D721Med (cell line): ENCODE results near the gene DGKD.
"Not testable (repeated sequence)": the region's sequence is repeated elsewhere in the genome, so short reads cannot be mapped to it uniquely, and the experiment has no call there.

Experiments used
- DNase-seq: peaks from one replicate; pipeline ENCODE4 v3.0.0; 2011; ENCODE audit warnings: low spot score; ENCODE audit not compliant: insufficient read length
- FAIRE-seq: peaks from 2 replicates; lab custom pipeline; 2011; peaks lifted over from hg19 to GRCh38; lab: Jason Lieb, UNC
- TF ChIP-seq, protein P1 (sequence below): IDR thresholded peaks from 2 replicates; pipeline ENCODE4 v1.5.1; 2012; ENCODE audit warnings: mild to moderate bottlenecking, control low read depth; ENCODE audit not compliant: insufficient read depth; ENCODE audit errors: missing control alignments

DGKD gene

DNA sequence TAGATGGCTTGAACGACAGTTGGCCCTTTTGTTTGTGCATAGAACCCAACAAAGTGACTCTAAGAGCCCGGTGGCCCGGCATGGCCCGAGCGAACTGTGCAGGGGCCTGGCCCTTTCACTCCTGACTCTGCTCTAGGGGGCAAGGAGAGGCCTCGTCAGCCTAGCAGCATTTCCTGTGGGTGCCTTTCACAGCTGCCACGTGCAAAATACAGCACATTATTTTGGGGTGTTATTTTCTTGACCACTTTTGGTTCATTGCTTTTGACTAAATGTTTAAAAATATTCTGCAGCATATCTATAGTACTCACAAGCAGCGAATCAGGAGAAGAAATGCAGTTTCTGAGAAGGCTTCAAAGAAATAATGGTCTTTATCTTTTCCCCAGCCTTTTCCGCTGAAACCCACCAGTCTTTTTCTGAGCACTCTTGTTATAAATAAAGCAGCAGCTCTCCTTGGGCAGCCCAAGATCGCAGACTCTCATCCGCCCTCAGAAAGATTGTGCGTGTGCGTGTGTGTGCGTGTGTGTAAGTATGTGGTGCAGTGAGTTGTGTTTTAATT lies 31.3 kb downstream of the DGKD start:
- DNase-seq, result no peak
- no peak for FAIRE-seq
- TF ChIP-seq, protein P1, sequence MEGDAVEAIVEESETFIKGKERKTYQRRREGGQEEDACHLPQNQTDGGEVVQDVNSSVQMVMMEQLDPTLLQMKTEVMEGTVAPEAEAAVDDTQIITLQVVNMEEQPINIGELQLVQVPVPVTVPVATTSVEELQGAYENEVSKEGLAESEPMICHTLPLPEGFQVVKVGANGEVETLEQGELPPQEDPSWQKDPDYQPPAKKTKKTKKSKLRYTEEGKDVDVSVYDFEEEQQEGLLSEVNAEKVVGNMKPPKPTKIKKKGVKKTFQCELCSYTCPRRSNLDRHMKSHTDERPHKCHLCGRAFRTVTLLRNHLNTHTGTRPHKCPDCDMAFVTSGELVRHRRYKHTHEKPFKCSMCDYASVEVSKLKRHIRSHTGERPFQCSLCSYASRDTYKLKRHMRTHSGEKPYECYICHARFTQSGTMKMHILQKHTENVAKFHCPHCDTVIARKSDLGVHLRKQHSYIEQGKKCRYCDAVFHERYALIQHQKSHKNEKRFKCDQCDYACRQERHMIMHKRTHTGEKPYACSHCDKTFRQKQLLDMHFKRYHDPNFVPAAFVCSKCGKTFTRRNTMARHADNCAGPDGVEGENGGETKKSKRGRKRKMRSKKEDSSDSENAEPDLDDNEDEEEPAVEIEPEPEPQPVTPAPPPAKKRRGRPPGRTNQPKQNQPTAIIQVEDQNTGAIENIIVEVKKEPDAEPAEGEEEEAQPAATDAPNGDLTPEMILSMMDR, result no peak

DNA sequence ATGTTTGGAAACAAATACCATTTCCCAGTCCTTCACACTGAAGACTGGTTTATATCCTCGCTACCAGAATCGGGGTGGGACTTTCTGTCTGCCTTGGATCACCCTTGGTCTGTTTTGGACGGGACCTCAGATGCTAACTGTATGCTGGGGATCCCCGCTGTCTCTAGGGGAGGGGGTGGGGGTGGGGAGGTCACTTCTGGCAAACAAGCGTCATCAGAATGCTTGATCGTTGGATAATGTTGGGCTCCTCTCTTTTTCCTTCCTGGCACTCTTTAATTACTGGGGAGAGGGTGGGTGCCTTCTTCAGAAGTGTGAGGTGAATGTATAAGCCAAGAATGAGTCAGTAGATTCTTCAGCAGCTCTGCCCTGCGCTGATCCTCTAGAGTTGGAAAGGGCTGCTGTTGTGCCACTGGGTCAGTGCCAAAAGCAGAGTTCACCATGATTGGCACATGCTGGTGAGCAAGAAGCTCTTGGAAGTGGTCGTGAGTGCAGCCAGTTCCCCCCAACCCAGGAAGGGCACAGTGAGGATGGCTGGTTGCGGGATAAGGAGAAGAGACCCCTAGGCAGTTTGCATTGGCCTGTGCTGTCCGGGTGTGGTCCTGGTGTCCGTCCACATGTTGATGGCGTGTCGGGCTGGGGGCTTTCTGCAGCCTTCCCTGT lies 32.2 kb downstream of the DGKD start:
- no peak for DNase-seq
- FAIRE-seq, result no peak
- TF ChIP-seq, protein P1, result no peak

DNA sequence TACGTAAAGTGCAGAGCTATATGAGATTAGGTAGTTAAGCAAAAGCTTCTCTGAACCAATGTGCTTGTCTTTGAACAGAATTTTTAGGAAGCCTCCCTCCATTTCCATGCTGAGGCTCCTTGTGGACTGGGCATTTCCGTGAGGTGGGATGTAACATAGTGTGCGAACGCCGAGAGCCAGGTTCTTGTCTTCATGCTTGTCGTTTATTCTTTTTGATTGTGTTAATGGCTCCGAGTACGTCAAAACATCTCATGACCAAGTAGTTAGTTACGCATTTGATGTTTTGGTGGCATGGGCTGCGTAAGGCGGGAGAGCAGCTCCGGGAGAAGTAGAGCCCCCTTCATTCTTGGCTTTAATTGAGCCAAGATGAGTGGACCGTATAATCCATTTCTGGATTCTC lies 32.9 kb downstream of the DGKD start:
- TF ChIP-seq, protein P1, result no peak
- no peak for FAIRE-seq

DNA sequence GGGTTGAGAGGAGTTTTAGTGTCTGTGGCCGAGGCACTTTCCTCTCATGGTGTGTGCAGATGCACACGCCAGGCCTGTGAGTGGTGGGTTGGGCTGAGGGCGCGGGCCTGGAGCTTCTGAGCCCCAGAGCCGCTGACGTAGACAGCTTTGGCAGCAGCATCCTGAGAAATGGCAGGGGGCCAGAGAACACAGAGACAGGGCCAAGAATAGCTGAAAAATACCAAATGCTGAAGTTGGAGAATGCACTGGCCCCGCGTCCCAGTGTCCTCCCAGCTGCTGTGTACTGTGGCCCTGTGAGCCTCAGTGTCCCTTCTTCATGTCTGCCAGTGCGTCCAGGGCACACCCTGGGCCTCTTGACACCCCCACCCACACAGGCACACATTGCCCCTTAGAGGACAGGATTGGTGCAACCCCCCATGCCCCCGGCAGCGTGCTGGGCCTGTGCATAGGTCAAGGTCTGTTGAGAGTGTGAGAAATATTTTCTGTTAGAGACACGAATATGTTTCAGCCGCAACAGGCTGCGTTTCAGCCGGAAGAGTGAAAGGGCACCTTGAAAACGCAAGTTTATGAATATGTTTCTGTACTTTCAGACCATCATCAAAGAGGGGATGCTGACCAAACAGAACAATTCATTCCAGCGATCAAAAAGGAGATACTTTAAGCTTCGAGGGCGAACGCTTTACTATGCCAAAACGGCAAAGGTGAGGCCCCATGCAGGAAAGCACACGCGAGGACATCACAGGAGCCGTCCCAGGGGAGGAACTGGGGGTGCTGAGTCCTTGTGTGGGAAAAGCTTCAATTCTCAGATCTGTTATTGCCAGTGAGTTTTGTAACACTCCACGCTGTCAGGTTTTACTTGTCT lies 33.6 kb downstream of the DGKD start:
- TF ChIP-seq, protein P1, result no peak
- DNase-seq (no peak), FAIRE-seq (no peak)

More for the DNA sequence above, 32.9 kb downstream of the DGKD start:
- DNase-seq, result no peak

DNA sequence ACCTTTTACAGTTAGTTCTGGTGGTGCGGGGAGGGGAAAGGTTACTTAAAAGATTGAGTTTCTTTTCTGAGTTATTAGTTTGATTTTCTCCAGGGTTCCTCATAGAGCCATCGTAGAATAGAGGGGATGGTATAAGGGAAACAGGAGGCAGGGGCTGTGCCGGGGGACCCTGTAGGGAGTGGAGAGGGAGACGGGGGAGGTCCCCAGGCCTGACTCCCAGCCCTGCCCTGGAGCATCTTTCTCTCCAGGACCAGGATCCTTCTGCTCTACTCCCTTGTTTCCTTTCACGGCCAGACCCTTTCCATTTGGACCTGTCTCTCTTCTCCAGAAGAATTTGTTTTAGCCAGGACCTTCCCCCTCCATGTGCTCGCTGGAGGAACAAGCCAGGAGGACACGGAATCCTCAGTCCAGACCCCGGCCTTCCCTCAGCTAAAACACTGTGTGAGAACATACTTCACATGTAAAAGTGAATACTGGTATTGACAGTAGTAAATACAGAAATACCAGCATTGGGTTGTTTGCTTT lies 35.4 kb downstream of the DGKD start:
- FAIRE-seq (no peak), DNase-seq (no peak)
- TF ChIP-seq, protein P1, result no peak

DNA sequence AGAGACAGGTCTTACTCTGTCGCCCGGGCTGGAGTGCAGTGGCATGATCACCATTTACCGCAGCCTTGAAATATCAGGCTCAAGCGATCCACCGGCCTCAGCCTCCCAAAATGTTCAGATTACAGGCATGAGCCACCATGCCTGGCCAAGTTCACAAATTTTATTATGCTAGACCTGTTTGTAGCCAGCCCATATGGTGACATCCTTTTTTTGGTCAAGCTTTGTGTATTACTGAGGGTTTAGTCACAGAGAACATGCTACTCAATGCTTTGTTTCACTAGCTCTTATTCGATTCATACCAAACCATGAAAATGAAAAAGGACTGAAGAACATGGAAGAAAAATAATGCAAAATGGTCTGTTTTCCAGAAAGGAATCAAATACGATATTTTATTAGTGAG lies 41.4 kb downstream of the DGKD start:
- no peak for DNase-seq
- TF ChIP-seq, protein P1, result no peak
- FAIRE-seq, result no peak

DNA sequence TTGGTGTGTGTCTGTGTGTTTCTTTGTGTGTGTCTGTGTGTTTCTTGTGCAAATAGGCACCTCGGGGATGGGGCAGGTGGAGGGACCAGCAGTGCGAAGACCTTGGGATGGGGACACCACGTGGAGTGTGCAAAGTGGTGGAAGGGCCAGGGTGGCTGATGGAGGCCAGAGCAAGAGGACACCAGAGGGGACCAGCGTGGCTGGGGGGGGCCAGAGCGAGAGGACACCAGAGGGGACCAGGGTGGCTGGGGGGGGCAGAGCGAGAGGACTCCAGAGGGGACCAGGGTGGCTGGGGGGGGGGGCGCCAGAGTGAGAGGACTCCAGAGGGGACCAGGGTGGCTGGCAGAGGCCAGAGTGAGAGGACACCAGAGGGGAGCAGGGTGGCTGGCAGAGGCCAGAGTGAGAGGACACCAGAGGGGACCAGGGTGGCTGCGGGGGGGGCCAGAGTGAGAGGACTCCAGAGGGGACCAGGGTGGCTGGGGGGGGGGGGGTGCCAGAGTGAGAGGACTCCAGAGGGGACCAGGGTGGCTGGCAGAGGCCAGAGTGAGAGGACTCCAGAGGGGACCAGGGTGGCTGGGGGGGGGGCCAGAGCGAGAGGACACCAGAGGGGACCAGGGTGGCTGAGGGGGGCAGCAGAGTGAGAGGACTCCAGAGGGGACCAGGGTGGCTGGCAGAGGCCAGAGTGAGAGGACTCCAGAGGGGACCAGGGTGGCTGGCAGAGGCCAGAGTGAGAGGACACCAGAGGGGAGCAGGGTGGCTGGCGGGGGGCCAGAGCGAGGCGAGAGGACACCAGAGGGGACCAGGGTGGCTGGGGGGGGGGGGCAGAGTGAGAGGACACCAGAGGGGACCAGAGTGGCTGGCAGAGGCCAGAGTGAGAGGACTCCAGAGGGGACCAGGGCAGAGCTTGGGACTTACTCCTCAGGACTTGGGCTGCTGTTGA lies 42.7 kb downstream of the DGKD start:
- FAIRE-seq, DNase-seq: not testable (repeated sequence)
